Neural crest cell (in vitro differentiated cells): ENCODE data around the gene VANGL2. TPM values are rescaled to one million over a fixed set of nuclear protein-coding genes. Genes with fewer than 3 reads are reported as not detected.

ENCODE experiments used
- DNase-seq: peaks from one replicate; pipeline ENCODE4 v3.0.0; 2021; ENCODE audit warnings: low read depth, mixed read lengths, low spot score
- H3K27ac Mint-ChIP-seq: one replicate; pipeline ENCODE4 v1.8.0; 2021; ENCODE audit warnings: mild to moderate bottlenecking, mixed read lengths; ENCODE audit not compliant: unreplicated experiment
- H3K27me3 Mint-ChIP-seq: 2 replicates; pipeline ENCODE4 v1.8.0; 2021; ENCODE audit warnings: low read depth, mild to moderate bottlenecking, mixed read lengths
- H3K36me3 Mint-ChIP-seq: 2 replicates; pipeline ENCODE4 v1.8.0; 2021; ENCODE audit warnings: low read depth, mild to moderate bottlenecking, mixed read lengths
- H3K4me1 Mint-ChIP-seq: 2 replicates; pipeline ENCODE4 v1.8.0; 2021; ENCODE audit warnings: mixed read lengths
- H3K4me3 Mint-ChIP-seq: one replicate; pipeline ENCODE4 v1.8.0; 2021; ENCODE audit warnings: mild to moderate bottlenecking, mixed read lengths
- H3K9me3 Mint-ChIP-seq: 2 replicates; pipeline ENCODE4 v1.8.0; 2021; ENCODE audit warnings: mixed read lengths
- CTCF ChIP-seq: fragments of 200-600 bp; sonication (generic); conservative IDR thresholded peaks from 2 replicates; pipeline ENCODE4 v1.5.0; 2021; ENCODE audit warnings: antibody characterized with exemption, mild to moderate bottlenecking
- total RNA-seq: library from RNA; stranded (reverse); gene quantifications from 2 replicates; pipeline ENCODE4 v1.2.1, GENCODE V29; 2021

The VANGL2 gene
- total RNA-seq, 1 donor from 2014 or later, result 109 TPM

DNA sequence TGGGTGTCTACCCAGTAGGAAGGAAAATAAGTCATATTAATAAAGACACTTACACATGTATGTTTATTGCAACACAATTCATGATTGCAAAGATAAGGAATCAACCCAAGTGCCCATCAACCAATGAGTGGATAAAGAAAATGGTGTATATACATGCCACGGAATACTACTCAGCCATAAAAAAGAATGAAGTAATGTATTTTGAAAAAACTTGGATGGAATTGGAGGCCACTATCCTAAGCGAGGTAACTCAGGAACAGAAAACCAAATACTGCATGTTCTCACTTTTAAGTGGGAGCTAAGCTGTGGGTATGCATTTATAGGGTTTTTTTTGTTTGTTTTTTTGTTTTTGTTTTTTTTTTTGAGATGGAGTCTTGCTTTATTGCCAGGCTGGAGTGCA is 49.1 kb downstream of the VANGL2 start:
- Mint-ChIP-seq H3K4me1 (no peaks in the 10 kb centered on the region), H3K27ac (no peak overlapping the region), H3K9me3 (no peaks in the 10 kb centered on the region), H3K27me3 (peaks cover 2% of the 10 kb centered on the region), H3K36me3 (no peaks in the 10 kb centered on the region), H3K4me3 (no peak overlapping the region)
- no peak for DNase-seq
- no peak for TF ChIP-seq CTCF

DNA sequence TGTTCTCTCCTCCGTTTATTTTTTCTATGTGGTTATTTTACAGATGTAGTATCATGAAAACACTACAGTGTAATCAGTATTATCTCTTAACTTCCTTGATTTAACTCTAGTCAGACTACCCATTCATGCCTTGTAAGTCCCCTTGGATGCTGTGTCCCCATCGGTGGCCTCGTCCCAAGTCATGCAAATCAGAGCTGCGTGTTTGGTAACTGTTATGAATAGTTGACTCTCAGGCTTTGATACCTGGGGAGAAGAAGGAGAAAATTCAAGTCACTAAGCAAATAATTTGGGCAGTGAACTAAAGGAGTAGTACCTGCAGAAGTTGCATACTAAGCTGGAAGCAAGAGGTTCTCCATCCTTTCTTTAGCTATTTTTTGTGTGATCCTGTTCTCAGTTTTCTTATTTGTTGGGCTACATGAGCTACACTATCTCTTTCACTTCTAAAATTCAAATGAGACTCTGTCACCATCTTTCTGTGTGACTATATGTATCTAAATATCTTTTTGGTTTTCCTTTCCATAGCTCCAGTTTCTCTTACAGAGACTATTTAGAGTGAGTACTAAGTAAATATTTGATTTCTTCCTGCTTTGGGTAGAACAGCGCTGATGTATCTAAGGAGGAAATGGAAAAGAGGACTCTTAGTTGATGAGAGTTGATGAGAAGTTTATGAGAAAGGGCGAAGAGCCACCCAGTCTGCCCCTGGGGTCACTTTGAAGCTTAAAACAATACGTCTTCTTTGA is 50.9 kb downstream of the VANGL2 start:
- Mint-ChIP-seq H3K4me3 (no peak overlapping the region), H3K27ac (no peak overlapping the region), H3K9me3 (no peaks in the 10 kb centered on the region), H3K4me1 (no peaks in the 10 kb centered on the region), H3K27me3 (peaks cover 2% of the 10 kb centered on the region), H3K36me3 (no peaks in the 10 kb centered on the region)
- no peak for DNase-seq
- TF ChIP-seq CTCF, result no peak

GRCh38 chr1:160451859-160452232 is 51.5 kb downstream of the VANGL2 start:
- no peak overlapping the region for H3K4me3 Mint-ChIP-seq
- no peaks in the 10 kb centered on the region for H3K36me3 Mint-ChIP-seq
- no peak for TF ChIP-seq CTCF
- H3K4me1 Mint-ChIP-seq, result no peaks in the 10 kb centered on the region
- H3K9me3 Mint-ChIP-seq, result no peaks in the 10 kb centered on the region
- H3K27ac Mint-ChIP-seq, result no peak overlapping the region
- H3K27me3 Mint-ChIP-seq, result peaks cover 2% of the 10 kb centered on the region
- no peak for DNase-seq

GRCh38 chr1:160453443-160453842 is 53.1 kb downstream of the VANGL2 start:
- Mint-ChIP-seq H3K9me3 (no peaks in the 10 kb centered on the region), H3K27ac (no peak overlapping the region), H3K27me3 (no peaks in the 10 kb centered on the region), H3K36me3 (no peaks in the 10 kb centered on the region), H3K4me3 (no peak overlapping the region), H3K4me1 (no peaks in the 10 kb centered on the region)
- no peak for DNase-seq
- no peak for TF ChIP-seq CTCF

GRCh38 chr1:160454371-160455152 is 54.2 kb downstream of the VANGL2 start:
- no peaks in the 10 kb centered on the region for H3K9me3 Mint-ChIP-seq

More at GRCh38 chr1:160454371-160455152, 54.2 kb downstream of the VANGL2 start:
- H3K36me3 Mint-ChIP-seq, result no peaks in the 10 kb centered on the region
- H3K27me3 Mint-ChIP-seq, result no peaks in the 10 kb centered on the region
- H3K4me1 Mint-ChIP-seq, result peaks cover 7% of the 10 kb centered on the region
- DNase-seq, result no peak
- no peak overlapping the region for H3K27ac Mint-ChIP-seq
- TF ChIP-seq CTCF, result no peak
- no peak overlapping the region for H3K4me3 Mint-ChIP-seq
